ENCODE results near the gene ANKZF1. TPM values are rescaled to one million over a fixed set of nuclear protein-coding genes. Genes with fewer than 3 reads are reported as not detected.

Gene ANKZF1
- total RNA-seq, 1 donor from 2014 or later: 91.4 TPM

- intact Hi-C loops (cut with micrococcal nuclease): no loop called here
Measured at GRCh38 chr2:219223831-219224610, 5.6 kb upstream of the ANKZF1 start.

GRCh38 chr2:219225350-219225749, 4.3 kb upstream of the ANKZF1 start:
- intact Hi-C loops (cut with micrococcal nuclease): loop anchor here (5.0 kb wide), 3 partner anchors 317 to 1008 kb away; partner anchors contain the start of genes ARPC2, CHPF, STK11IP and TMEM198

GRCh38 chr2:219228041-219228910, 1.3 kb upstream of the ANKZF1 start:
- intact Hi-C loops (cut with micrococcal nuclease): loop anchor here (2.0 to 5.0 kb wide), 4 partner anchors 314 to 1011 kb away; partner anchors contain the start of genes ARPC2, CHPF, STK11IP and TMEM198

DNA sequence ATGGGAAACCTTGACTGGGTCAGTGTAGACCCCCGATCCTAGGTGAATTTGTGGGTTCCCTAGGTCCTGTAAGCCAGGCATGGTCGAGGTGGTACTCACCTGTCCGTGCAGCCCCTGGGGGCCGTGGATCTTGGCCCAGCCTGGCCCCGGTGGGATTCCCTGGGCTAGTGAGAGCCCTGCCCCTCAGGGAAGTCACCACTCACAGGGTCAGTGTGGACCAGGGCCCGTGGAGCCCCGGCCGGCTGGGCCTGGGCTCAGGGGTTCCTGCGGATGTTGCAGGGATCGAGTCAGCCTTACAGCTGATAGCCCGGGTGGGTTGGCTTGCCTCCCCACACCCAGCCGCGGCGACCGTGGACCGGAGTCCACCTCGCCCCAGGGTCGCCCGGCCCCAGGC, 698 bp upstream of the ANKZF1 start:
- intact Hi-C loops (cut with micrococcal nuclease): loop anchor here (1.0 to 5.0 kb wide), 14 partner anchors 10 to 1012 kb away; partner anchors contain the start of genes AAMP, ARPC2, CHPF and DNAJB2

DNA sequence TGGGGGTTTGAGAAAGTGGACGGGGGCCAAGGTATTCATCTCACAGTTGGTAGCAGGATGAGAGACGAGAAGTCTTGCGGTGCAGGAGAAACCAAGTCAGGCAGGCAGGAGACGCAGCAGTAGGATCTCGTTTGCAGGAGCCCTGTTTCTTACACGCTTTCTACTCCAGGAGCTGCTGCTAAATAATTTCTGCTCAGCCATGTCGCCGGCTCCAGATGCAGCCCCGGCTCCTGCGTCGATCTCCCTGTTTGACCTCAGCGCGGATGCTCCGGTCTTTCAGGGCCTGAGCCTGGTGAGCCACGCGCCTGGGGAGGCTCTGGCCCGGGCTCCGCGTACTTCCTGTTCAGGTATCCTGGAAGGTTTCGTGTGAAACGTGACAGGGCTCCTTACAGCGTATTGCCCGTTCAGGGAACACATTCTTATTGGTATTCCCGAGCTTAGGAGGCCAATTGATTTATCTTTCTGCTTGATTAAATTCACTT, 494 bp downstream of the ANKZF1 start:
- intact Hi-C loops (cut with micrococcal nuclease): no loop called here

DNA sequence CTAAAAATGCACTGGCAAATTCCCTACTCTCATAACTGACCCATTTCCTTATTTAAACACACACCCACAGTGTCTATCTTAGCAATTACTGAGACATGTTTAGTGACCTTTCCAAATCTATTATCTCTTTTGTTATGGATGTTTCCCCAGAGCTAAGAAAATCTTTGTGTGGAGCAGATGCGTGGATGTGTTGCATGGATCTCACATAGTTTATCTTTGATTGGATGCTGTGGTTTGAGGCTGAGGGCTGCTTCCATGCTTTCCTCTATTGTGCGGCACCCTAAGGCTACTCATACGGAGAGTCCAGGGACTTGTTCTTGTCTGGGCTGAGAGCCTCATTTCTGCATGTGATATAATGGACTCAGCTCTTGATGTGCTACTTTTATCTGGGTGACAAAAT, 4.7 kb downstream of the ANKZF1 start:
- intact Hi-C loops (cut with micrococcal nuclease): no loop called here

DNA sequence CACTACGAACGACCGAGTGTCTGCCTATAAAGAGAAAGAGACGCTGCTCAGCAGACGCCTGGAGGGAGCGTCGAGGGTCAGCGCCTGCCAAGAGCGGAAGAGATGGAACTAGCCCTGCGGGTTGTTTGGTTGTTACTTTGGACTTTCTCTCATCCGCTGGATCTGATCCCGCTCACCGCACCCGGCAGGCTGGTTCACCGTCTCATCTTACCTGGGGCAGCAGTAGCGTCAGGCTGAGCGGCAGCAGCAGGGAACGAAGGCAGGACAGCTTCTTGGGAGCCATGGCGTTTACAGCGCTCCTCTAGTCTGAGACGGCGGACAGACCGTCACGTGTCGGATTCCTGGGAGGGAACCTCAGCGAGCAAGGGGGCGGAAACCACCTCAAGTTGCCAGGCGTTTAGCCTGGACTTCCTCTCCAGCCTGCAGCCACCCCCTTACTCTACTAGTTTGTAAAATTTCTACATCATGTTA, 13.7 kb downstream of the ANKZF1 start:
- intact Hi-C loops (cut with micrococcal nuclease): loop anchor here (10.0 kb wide), 1 partner anchor 679 kb away; the partner anchor contains the start of genes CNOT9 and USP37

DNA sequence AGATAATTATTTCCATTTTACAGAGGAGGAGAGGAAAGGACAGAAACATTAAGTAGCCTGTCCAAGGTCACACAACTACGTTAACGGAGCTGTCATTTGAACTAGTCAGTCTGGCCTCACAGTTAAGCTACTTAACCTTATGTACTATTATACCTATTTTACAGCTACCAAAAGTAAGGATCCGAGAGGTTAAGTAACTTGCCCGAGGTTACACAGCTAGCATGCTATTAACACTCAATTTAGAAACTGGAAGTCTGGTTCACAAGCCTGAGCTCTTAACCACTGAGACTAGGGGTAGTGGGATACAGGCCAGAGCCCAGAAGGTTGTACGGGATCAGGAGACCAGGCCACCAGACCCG, 15.2 kb downstream of the ANKZF1 start:
- intact Hi-C loops (cut with micrococcal nuclease): loop anchor here (1.0 to 10.0 kb wide), 12 partner anchors 9 to 1025 kb away; partner anchors contain the start of genes ANKZF1, ATG9A, CNOT9 and DNAJB2

DNA sequence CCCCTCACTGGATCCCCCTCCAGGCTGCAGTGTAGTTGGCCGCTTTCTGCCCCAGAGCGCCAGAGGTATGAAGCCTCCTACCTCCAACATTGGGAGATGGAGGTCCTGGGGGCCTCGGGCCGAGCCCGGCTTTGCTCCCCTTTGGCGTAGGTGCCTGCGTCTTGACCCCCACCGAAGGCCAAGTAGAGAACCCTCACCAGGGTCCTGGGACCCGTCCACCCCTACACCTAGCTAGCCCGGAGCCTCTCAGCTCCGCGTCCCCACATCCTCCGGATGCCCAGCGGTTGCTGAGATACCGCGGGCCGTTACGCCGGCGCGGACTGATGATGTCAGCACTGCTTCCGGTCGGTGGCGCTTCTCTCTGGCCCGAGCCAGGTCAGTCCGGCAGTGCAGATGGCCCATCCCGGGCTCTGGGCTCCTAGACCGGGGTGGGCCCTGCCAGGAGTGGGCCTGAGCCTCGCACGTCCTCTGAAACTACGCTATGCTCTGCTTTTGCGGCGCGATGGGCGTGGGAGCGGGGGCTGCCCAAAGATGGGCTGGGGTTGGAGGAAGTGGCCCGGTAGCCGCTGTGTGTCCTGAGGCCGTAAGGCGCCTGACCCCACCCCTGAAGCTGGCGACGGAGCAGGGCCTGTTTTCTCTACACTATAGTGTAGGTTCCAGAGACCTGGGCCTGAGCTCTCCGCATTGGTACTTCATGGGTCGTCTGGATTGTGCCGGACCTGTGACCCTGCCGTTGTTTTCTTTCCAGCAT, 15.7 kb downstream of the ANKZF1 start, which contains the start of the genes GLB1L and STK16:
TSS of gene GLB1L (minus strand) at position 297 of the 751 bp plus-strand sequence. CDS start 1,871 bp downstream, outside the sequence.
TSS of gene STK16 (plus strand) at position 332 of the 751 bp plus-strand sequence. CDS start 521 bp downstream, outside the sequence.
- intact Hi-C loops (cut with micrococcal nuclease): loop anchor here (1.0 to 10.0 kb wide), 12 partner anchors 8 to 1026 kb away; partner anchors contain the start of genes ANKZF1, ATG9A, CNOT9 and DNAJB2

- intact Hi-C loops (cut with micrococcal nuclease): loop anchor here (1.0 to 10.0 kb wide), 12 partner anchors 7 to 1027 kb away; partner anchors contain the start of genes ANKZF1, ATG9A, CNOT9 and DNAJB2
Measured at GRCh38 chr2:219245899-219246230, 16.3 kb downstream of the ANKZF1 start.

- intact Hi-C loops (cut with micrococcal nuclease): loop anchor here (10.0 kb wide), 1 partner anchor 682 kb away; the partner anchor contains the start of genes CNOT9 and USP37
Measured at GRCh38 chr2:219246559-219246958, 17.0 kb downstream of the ANKZF1 start.

- intact Hi-C loops (cut with micrococcal nuclease): loop anchor here (10.0 kb wide), 1 partner anchor 683 kb away; the partner anchor contains the start of genes CNOT9 and USP37
Measured at GRCh38 chr2:219247678-219248642, 18.4 kb downstream of the ANKZF1 start.

GRCh38 chr2:219248845-219249202, 19.2 kb downstream of the ANKZF1 start:
- intact Hi-C loops (cut with micrococcal nuclease): loop anchor here (1.0 to 10.0 kb wide), 2 partner anchors 20 to 684 kb away; partner anchors contain the start of genes ANKZF1, ATG9A, CNOT9 and USP37

DNA sequence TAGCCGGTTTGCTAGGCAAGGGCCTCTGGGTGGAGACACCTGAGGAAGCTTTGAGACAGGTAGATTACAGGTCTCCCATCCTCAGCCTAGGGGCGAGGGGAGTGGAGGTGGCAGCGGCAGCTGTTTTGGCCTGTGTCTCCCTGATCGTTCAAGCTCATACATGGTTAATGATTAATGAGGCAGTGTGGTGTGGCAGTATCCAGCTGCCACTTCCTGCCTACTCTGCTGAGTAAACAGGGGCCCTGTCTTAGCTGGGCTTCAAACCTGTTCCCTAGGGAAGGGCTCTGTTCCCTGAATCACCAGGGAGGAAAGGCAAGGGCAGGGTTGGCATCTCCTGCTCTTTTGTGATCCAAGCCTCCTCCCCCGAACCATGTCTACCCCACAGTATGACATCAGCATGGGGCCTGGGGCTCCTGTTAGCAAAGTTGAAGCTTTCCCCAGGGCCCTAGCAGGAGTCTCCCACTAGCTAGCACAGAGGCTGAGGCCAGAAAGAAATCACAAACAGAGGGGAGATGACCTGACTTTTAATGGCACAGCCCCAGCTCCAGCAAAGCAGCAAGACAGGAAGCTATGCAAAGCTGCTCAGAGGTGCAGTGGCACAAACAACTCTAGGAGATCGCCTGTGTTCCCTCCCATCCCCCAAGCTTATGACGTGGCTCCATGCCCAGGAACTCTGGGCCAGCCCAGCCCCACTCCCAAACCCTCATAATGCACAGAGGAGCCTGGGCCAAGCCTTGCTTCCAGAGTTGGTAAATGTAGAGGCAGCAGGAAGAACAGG, 19.8 kb downstream of the ANKZF1 start:
- intact Hi-C loops (cut with micrococcal nuclease): loop anchor here (1.0 to 10.0 kb wide), 2 partner anchors 20 to 685 kb away; partner anchors contain the start of genes ANKZF1, ATG9A, CNOT9 and USP37

GRCh38 chr2:219250049-219250781, 20.6 kb downstream of the ANKZF1 start:
- intact Hi-C loops (cut with micrococcal nuclease): loop anchor here (5.0 kb wide), 1 partner anchor 353 kb away; no protein-coding TSS in a partner anchor

DNA sequence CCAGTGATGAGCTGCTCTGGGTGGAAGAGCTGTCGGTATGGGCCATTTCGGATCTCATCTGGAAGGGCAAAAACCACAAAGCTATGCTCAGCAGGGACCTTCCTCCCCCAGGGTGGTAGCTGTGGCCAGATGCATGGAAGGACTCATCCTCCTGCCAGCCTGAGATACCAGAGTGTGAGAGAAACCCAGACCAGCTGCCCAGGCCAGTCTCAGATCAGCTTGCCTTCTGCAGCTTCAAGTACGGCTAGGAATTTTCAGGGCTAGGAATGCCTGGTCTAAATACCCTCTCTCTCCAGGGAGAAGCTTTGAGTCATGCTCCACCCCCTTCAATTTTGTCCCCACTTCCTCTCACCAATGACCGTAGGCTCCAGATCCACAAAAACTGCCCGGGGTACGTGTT, 22.1 kb downstream of the ANKZF1 start:
- intact Hi-C loops (cut with micrococcal nuclease): loop anchor here (2.0 to 5.0 kb wide), 2 partner anchors 354 to 981 kb away; partner anchors contain the start of genes AAMP and PNKD

DNA sequence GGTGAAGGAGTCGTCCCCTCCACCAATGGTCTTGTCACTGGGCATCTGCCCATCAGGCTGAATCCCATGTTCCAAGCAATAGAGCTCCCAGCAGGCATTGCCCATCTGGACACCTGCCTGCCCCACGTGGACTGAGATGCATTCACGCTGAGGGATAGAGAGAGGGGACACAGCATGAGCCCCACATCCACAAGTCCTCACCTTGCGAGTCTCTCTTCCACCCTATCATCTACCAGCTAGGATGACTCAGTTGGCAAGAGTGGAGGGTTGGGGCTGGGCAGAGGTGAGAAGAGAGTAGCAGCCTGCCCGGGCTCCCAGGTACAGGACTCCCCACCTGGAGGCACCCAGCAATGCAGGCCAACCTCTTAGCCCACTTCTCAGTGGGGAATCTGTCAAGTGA, 22.5 kb downstream of the ANKZF1 start:
- intact Hi-C loops (cut with micrococcal nuclease): loop anchor here (2.0 to 5.0 kb wide), 2 partner anchors 355 to 981 kb away; partner anchors contain the start of genes AAMP and PNKD
